Spleen (tissue), 13 donors: ENCODE data around the gene UBTFL1. TPM values are rescaled to one million over a fixed set of nuclear protein-coding genes. Genes with fewer than 3 reads are reported as not detected.
"Not testable (repeated sequence)": the region's sequence is repeated elsewhere in the genome, so short reads cannot be mapped to it uniquely, and the experiment has no call there.

Source experiments
- DNase-seq: peaks from one replicate; pipeline ENCODE4 v3.0.0-alpha.2; 2020
- H3K27ac ChIP-seq, 8 donors: fragments of 200-600 bp; sonication (generic) in 7 of 8; 1 replicate in 4 of 8; 2 replicates in 4 of 8; pipeline versions ENCODE4 v1.5.0 to v1.8.0; 2016 to 2021; ENCODE audit warnings: inconsistent platforms in 4 of 8, mild to moderate bottlenecking in 4 of 8, moderate library complexity in 1 of 8
- H3K27me3 ChIP-seq, 7 donors: fragments of 200-600 bp; sonication (generic) in 6 of 7; replicated peaks in 1 of 7; 1 replicate in 4 of 7; 2 replicates in 3 of 7; pipeline versions ENCODE4 v1.5.0 to v1.8.0; 2016 to 2021; ENCODE audit warnings: inconsistent platforms in 3 of 7, mild to moderate bottlenecking in 1 of 7
- H3K36me3 ChIP-seq, 6 donors: fragments of 200-600 bp; sonication (generic) in 5 of 6; 1 replicate in 4 of 6; 2 replicates in 2 of 6; pipeline versions ENCODE4 v1.5.0 to v1.8.0; 2016 to 2021; ENCODE audit warnings: inconsistent platforms in 2 of 6
- H3K4me1 ChIP-seq, 6 donors: fragments of 200-600 bp; sonication (generic) in 5 of 6; 1 replicate in 3 of 6; 2 replicates in 3 of 6; pipeline versions ENCODE4 v1.5.0 to v1.8.0; 2016 to 2021; ENCODE audit warnings: inconsistent platforms in 3 of 6
- H3K4me3 ChIP-seq, 8 donors: fragments of 200-600 bp; sonication (generic) in 7 of 8; 1 replicate in 4 of 8; 2 replicates in 4 of 8; pipeline versions ENCODE4 v1.5.0 to v1.8.0; 2016 to 2021; ENCODE audit warnings: inconsistent platforms in 4 of 8, mild to moderate bottlenecking in 4 of 8, moderate library complexity in 2 of 8
- H3K9me3 ChIP-seq, 8 donors: fragments of 200-600 bp; sonication (generic) in 7 of 8; 1 replicate in 4 of 8; 2 replicates in 4 of 8; pipeline versions ENCODE4 v1.5.0 to v1.8.0; 2016 to 2021; ENCODE audit warnings: inconsistent platforms in 4 of 8
- WGBS, 5 donors: extraction: QIAGEN DNeasy Blood & Tissue Kit in 3 of 5; methylation state at CpG; one replicate each; pipeline versions ENCODE4 v1.1.5 to v1.1.7; 2013 to 2018; 5-methylcytosine and 5-hydroxymethylcytosine counted together
- intact Hi-C: fragments of 100-400 bp; cut with DNase I; formaldehyde crosslinking; loops from one replicate; pipeline ENCODE4 v1.15.0; 2023; ENCODE audit warnings: low total_unique reads
- long read RNA-seq, 2 donors: transcript quantifications; one replicate each; lab custom pipeline, GENCODE V29; 2026
- polyA plus RNA-seq, 3 donors: library from polyadenylated mRNA; stranded (reverse); fragments of 200-250 nt; gene quantifications; one replicate each; pipeline ENCODE4 v1.2.1, GENCODE V29; 2013
- total RNA-seq, 7 donors: library from RNA; depleted of rRNA in 3 of 7; stranded (reverse); fragments of >200 nt in 3 of 7; fragmentation: NEBNext Ultra II Directional in 4 of 7; extraction: Animal tissue kit (Norgen Biotek cat#: 25700) in 4 of 7; gene quantifications; one replicate each; pipeline versions ENCODE4 v1.1.0 to v1.2.1, GENCODE V29; 2016 to 2021
- donor health status: healthy with polysubstance abuse.
- donor health status: DM: no; HTN: no; CAD: no; lungs with moderate emphysema.
- donor health status: DM: no; HTN: no; CAD: no.
- donor health status: Bipolar disorder and iron deficiency.
- donor health status: healthy.
- donor health status: DM: no; HTN: no; CAD: no.
- donor health status: DM: yes; HTN: yes; CAD: no.

The UBTFL1 gene
- total RNA-seq = not detected
- polyA plus RNA-seq = not detected
- long read RNA-seq, donor 1 = 0 reads
- long read RNA-seq, donor 2 = 0 reads

GRCh38 chr11:90085650-90086049, at the start of gene UBTFL1:
UBTFL1 (plus strand) TSS chr11:90085950; CDS start chr11:90085950, 0 bp downstream.
- intact Hi-C loops, DNase-seq, H3K4me1 ChIP-seq, H3K27ac ChIP-seq, H3K9me3 ChIP-seq, H3K27me3 ChIP-seq, H3K4me3 ChIP-seq, H3K36me3 ChIP-seq: not testable (repeated sequence)
- WGBS, 5 donors = 67 to 95% (median 79%) methylated on average over 2 of the region's 3 CpGs; no CpG with 5 or more reads in 2 of the 5 donors

- H3K27me3 ChIP-seq = peaks cover 0 to 19% (median 0%) of the 10 kb centered on the region in 7 donors
- H3K9me3 ChIP-seq, H3K36me3 ChIP-seq, H3K27ac ChIP-seq, H3K4me3 ChIP-seq, DNase-seq, intact Hi-C loops, H3K4me1 ChIP-seq: not testable (repeated sequence)
- 32 to 75% (median 64%) methylated on average over 10 to 31 of the region's 41 CpGs; no CpG with 5 or more reads in 1 of the 5 donors for WGBS, 5 donors
Measured at GRCh38 chr11:90051591-90052209, 34.0 kb upstream of the UBTFL1 start.

- DNase-seq, H3K4me1 ChIP-seq, intact Hi-C loops, H3K36me3 ChIP-seq, H3K4me3 ChIP-seq, H3K27ac ChIP-seq, H3K9me3 ChIP-seq: not testable (repeated sequence)
- 0 to 13% (median 7%) methylated on average over 7 to 15 of the region's 33 CpGs; no CpG with 5 or more reads in 1 of the 5 donors for WGBS, 5 donors
- H3K27me3 ChIP-seq = peaks cover 0 to 19% (median 0%) of the 10 kb centered on the region in 7 donors
Measured at GRCh38 chr11:90052311-90052710, 33.4 kb upstream of the UBTFL1 start.

GRCh38 chr11:90053545-90053944, 32.2 kb upstream of the UBTFL1 start:
- H3K9me3 ChIP-seq, intact Hi-C loops, H3K4me3 ChIP-seq, DNase-seq, H3K27ac ChIP-seq, H3K4me1 ChIP-seq, H3K36me3 ChIP-seq: not testable (repeated sequence)
- H3K27me3 ChIP-seq = peaks cover 0 to 19% (median 0%) of the 10 kb centered on the region in 7 donors
- WGBS, 5 donors = 24 to 46% (median 38%) methylated on average over 5 to 14 of the region's 28 CpGs

GRCh38 chr11:90088731-90089130, 3.0 kb downstream of the UBTFL1 start:
- intact Hi-C loops = not testable (repeated sequence)

GRCh38 chr11:90095230-90095924, 9.6 kb downstream of the UBTFL1 start:
- H3K4me1 ChIP-seq, H3K27ac ChIP-seq, H3K27me3 ChIP-seq, H3K4me3 ChIP-seq, H3K36me3 ChIP-seq, DNase-seq, H3K9me3 ChIP-seq, intact Hi-C loops: not testable (repeated sequence)
- WGBS, 5 donors = 89 to 95% (median 94%) methylated on average over 20 to 24 of the region's 28 CpGs

More at GRCh38 chr11:90088731-90089130, 3.0 kb downstream of the UBTFL1 start:
- not testable (repeated sequence) for H3K27ac ChIP-seq, H3K36me3 ChIP-seq, H3K4me3 ChIP-seq, H3K4me1 ChIP-seq, H3K9me3 ChIP-seq, DNase-seq, H3K27me3 ChIP-seq
- 26 to 61% (median 52%) methylated on average over 2 of the region's 2 CpGs for WGBS, 5 donors

GRCh38 chr11:90098261-90098660, 12.5 kb downstream of the UBTFL1 start:
- H3K27me3 ChIP-seq, H3K27ac ChIP-seq, DNase-seq, H3K4me1 ChIP-seq, H3K4me3 ChIP-seq, H3K36me3 ChIP-seq, H3K9me3 ChIP-seq, intact Hi-C loops: not testable (repeated sequence)
- WGBS, 5 donors = 81 to 90% (median 82%) methylated on average over 4 of the region's 4 CpGs
